H7 (cell line): ENCODE data around the gene BPIFB4. TPM values are rescaled to one million over a fixed set of nuclear protein-coding genes. Genes with fewer than 3 reads are reported as not detected.
"Not testable (repeated sequence)": the region's sequence is repeated elsewhere in the genome, so short reads cannot be mapped to it uniquely, and the experiment has no call there.

Experiments used
- DNase-seq: peaks from one replicate; pipeline ENCODE4 v3.0.0; 2012
- H3K27me3 ChIP-seq: 2 replicates; pipeline ENCODE4 v1.6.0; 2011; ENCODE audit warnings: mild to moderate bottlenecking, low read length; ENCODE audit not compliant: control insufficient read depth, insufficient read depth
- H3K36me3 ChIP-seq: replicated peaks from 2 replicates; pipeline ENCODE4 v1.5.1; 2011; ENCODE audit warnings: low read length; ENCODE audit not compliant: control insufficient read depth, insufficient read depth
- H3K4me3 ChIP-seq: 2 replicates; pipeline ENCODE4 v1.5.1; 2011; ENCODE audit warnings: low read depth, mild to moderate bottlenecking, control low read depth, low read length, moderate library complexity; ENCODE audit not compliant: insufficient read depth
- total RNA-seq: library from RNA; depleted of rRNA; stranded (reverse); fragments of >200 nt; shearing (Covaris generic); gene quantifications from 2 replicates; pipeline ENCODE4 v1.2.3, GENCODE V29; 2014; rRNA removed

BPIFB4 gene
- not detected in 2 replicates for total RNA-seq

DNA sequence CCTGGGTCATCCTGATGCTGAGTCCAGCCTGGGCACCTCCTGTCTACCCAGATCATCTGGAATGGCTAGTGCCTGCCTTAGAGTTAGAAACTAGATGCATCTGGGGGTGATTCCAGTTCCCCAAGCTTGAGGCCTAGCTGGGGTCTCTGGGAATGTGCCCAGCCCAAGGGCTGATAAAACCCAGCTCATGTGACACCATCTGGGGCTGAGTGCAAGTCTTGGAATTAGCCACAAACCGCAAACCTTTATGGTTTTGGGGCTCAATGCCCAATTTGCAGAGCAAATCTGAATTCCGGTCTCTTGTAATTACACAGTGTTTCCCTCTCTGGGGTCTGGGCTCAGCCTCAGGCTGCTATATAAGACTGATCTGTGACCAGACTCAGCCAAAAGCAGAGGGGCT lies at the start of gene BPIFB4:
BPIFB4 (plus strand) TSS at position 385 of the 400 bp plus-strand sequence. CDS start 1,884 bp downstream, outside the sequence.
- H3K4me3 ChIP-seq, result no peak within 1 kb of the TSS
- H3K27me3 ChIP-seq, result no peaks in the 10 kb centered on the region; the same call in 1 of the 2 replicates
- H3K36me3 ChIP-seq, result no peaks in the 10 kb centered on the region
- DNase-seq, result no peak

- Histone ChIP-seq H3K36me3 (no peaks in the 10 kb centered on the region), H3K4me3 (no peak overlapping the region), H3K27me3 (no peaks in the 10 kb centered on the region)
- DNase-seq, result no peak
Observed at GRCh38 chr20:33030076-33030475, 49.4 kb upstream of the BPIFB4 start.

DNA sequence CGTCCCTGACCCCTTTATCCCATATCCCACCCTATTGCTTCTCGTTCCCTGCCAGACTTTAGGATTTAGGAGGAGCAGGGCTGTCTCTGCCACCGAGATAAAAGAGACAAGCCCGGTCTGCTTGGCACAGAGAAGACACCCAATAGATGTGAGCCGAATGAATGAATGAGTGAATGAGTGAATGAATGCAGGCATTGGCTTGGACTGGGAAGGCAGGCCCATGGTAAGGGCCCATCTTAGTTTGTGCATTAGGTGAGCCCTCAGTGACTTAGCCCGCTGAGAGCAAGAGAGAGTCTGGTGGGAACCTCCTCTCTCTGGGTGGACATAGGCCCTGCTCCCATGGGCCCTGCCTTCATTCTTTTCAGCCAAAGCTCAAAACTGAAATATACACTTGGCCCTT lies 48.9 kb upstream of the BPIFB4 start:
- Histone ChIP-seq H3K27me3 (no peaks in the 10 kb centered on the region), H3K4me3 (no peak overlapping the region)
- no peak for DNase-seq

GRCh38 chr20:33031531-33031930 lies 47.9 kb upstream of the BPIFB4 start, which contains the start of gene BPIFB6:
Gene BPIFB6 (plus strand): TSS chr20:33031648. CDS start chr20:33031648, 0 bp downstream.
- Histone ChIP-seq H3K4me3 (no peak within 1 kb of the TSS), H3K27me3 (no peaks in the 10 kb centered on the region), H3K36me3 (no peaks in the 10 kb centered on the region)
- no peak for DNase-seq

More for the DNA sequence above, 48.9 kb upstream of the BPIFB4 start:
- no peaks in the 10 kb centered on the region for H3K36me3 ChIP-seq

DNA sequence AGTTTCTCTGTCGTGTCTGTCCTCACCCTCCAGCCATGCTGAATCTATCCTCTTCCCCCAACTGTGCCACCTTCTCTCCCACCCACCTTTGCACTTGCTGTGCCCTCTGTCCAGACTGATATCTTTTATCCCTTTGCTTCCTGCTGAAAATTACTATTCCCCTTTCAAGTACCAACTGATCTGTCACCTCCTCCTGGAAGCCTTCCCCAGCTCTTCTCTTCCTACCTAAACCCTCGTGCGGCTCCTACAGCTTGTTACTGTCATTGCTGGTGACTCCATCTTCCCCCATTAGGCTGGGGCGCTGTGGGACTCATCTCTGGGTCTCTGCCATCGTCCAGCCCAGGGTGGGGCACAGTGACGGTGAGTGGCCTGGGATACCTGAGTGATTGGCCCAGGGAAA lies 46.9 kb upstream of the BPIFB4 start:
- H3K4me3 ChIP-seq, result no peak overlapping the region
- H3K27me3 ChIP-seq, result no peaks in the 10 kb centered on the region
- H3K36me3 ChIP-seq, result no peaks in the 10 kb centered on the region
- no peak for DNase-seq

GRCh38 chr20:33033381-33033780 lies 46.1 kb upstream of the BPIFB4 start:
- Histone ChIP-seq H3K36me3 (no peaks in the 10 kb centered on the region), H3K4me3 (no peak overlapping the region), H3K27me3 (no peaks in the 10 kb centered on the region)
- no peak for DNase-seq

DNA sequence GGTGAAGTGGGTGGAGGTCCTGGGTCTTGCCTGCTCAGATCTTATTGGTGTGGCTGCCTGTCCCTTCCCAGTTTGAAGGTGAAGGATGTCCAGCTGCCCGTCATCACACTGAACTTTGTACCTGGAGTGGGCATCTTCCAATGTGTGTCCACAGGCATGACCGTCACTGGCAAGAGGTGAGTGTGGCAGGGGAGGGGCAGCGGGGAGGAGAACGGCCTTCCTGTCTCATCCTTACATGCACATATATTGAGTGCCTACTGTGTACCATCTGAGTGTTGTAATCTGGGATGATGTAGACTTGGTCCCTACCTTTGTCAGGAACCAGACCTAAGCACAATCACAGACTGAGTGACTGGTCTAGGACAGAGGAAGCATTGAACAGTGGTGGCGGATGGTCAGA lies 45.3 kb upstream of the BPIFB4 start:
- no peaks in the 10 kb centered on the region for H3K36me3 ChIP-seq
- no peak for DNase-seq
- H3K4me3 ChIP-seq, result no peak overlapping the region
- H3K27me3 ChIP-seq, result no peaks in the 10 kb centered on the region

DNA sequence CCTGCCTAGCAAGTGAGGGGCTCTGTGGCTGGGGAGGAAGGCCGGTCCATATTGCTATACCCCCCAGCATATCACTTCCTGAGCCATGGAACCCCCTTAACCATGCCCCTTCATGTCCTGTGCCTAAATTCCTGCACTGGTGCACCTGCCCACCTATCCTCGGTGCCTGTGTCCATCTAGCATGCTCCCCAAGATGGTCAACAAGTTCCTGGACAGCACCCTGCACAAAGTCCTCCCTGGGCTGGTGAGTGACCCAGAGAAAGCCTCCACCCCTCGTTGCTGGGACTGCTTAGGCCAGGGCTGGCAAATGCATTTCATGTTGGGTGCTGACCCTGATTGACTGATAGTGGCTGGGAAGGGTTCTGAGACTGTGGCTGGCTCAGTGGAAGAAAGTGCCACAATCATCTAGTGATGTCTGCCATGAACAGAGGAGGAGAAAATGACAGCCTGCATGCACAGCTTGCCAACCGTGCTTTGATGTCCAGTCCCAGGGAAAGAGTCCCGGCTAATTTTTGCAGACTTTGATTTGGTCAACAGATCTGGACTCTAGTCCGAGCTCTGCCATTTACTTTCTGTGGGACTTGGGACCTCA lies 44.4 kb upstream of the BPIFB4 start:
- DNase-seq, result no peak
- H3K27me3 ChIP-seq, result no peaks in the 10 kb centered on the region
- no peaks in the 10 kb centered on the region for H3K36me3 ChIP-seq
- H3K4me3 ChIP-seq, result no peak overlapping the region

DNA sequence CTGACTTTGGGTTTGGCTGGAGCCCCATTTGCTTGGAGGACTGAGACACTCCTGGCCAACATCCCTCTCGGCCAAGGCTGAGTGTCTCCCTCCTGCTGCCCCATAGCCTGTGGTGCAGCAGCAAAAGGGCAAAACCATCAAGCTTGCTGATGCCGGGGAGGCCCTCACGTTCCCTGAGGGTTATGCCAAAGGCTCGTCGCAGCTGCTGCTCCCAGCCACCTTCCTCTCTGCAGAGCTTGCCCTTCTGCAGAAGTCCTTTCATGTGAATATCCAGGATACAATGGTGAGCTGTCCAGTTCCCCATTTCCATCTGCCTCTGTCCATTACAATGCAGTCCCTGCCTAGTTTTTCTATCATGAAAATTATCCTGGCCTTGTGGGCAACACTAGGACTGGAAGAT lies 42.0 kb upstream of the BPIFB4 start:
- DNase-seq, result no peak
- Histone ChIP-seq H3K4me3 (no peak overlapping the region), H3K36me3 (no peaks in the 10 kb centered on the region), H3K27me3 (no peaks in the 10 kb centered on the region)

DNA sequence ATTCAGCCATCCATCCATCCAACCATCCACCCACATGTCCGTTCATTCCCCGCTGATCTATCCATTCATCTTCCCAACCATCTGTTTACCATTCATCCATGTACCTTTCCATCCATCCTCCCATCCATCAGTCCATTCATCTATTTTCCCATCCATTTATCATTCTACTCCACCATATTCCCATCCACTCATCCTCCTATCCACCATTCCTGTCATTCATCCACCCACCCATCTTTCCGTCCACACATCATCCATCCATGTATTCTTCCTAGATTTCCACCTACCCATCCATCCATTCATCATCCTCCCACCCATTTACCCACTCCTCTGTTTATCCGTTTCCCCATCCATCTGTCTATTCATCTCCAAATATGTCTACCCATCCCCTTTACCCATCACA lies 41.2 kb upstream of the BPIFB4 start:
- no peak overlapping the region for H3K4me3 ChIP-seq
- no peak for DNase-seq
- no peaks in the 10 kb centered on the region for H3K36me3 ChIP-seq
- no peaks in the 10 kb centered on the region for H3K27me3 ChIP-seq

GRCh38 chr20:33042430-33042829 lies 37.0 kb upstream of the BPIFB4 start:
- Histone ChIP-seq H3K27me3 (no peaks in the 10 kb centered on the region), H3K36me3 (no peaks in the 10 kb centered on the region), H3K4me3 (no peak overlapping the region)
- no peak for DNase-seq

DNA sequence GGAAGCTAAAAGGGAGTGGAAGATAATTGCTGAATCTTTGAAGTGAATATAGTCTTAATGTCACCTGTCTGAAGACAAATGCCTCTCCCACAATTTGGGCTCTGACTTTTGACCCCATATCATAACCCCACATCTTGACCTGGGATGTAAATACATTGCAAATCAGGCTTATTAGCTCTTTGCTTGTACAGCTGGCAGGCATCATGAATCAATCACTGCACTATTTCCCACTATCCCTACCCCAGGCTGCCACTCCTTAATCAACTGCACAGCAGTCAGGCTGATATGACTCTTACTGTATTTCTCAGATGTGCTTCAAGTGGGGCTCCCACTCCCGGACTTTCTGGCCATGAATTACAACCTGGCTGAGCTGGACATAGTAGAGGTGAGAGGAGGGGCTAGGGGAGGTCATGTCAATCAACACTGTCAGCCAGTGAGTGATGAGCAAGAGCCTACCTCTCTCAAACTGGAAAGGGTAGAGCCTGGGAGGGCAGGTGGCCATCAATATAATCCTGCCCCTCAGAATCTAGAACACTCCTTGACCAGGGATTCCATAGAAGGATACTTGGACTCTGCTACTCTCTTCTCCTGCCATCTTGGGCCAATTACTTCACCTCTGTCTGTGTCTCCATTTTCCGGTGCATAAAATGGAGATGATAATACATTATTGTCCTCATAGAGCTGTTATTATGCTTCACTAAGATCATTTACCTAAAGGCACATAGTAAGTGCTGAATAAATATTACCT lies 36.3 kb upstream of the BPIFB4 start:
- H3K4me3 ChIP-seq, result no peak overlapping the region
- no peak for DNase-seq
- H3K27me3 ChIP-seq, result no peaks in the 10 kb centered on the region
- no peaks in the 10 kb centered on the region for H3K36me3 ChIP-seq

- H3K4me3 ChIP-seq, result no peak overlapping the region
- no peak for DNase-seq
- H3K27me3 ChIP-seq, result no peaks in the 10 kb centered on the region
- no peaks in the 10 kb centered on the region for H3K36me3 ChIP-seq
Observed at GRCh38 chr20:33043731-33044181, 35.7 kb upstream of the BPIFB4 start.

- DNase-seq, H3K4me3 ChIP-seq, H3K27me3 ChIP-seq, H3K36me3 ChIP-seq: not testable (repeated sequence)
Observed at GRCh38 chr20:33045129-33045721, 34.2 kb upstream of the BPIFB4 start.

- Histone ChIP-seq H3K4me3 (no peak overlapping the region), H3K27me3 (no peaks in the 10 kb centered on the region), H3K36me3 (no peaks in the 10 kb centered on the region)
- no peak for DNase-seq
Observed at GRCh38 chr20:33046412-33046811, 33.0 kb upstream of the BPIFB4 start.
